Fibroblast of lung (primary cell): ENCODE measurements around the gene CD164. TPM values are rescaled to one million over a fixed set of nuclear protein-coding genes. Genes with fewer than 3 reads are reported as not detected.

Source experiments
- DNase-seq, 2 donors: peaks; one replicate each; pipeline versions ENCODE4 v3.0.0 to v3.0.0-alpha.2; 2010; ENCODE audit warnings: low read depth in 2 of 2
- H2AFZ ChIP-seq: 2 replicates; pipeline ENCODE4 v1.5.1; 2012; ENCODE audit warnings: low read length, control low read depth, inconsistent platforms
- H3K27ac ChIP-seq: 2 replicates; pipeline ENCODE4 v1.5.1; 2011; ENCODE audit warnings: low read length, control low read depth; ENCODE audit not compliant: insufficient read depth
- H3K27me3 ChIP-seq: 2 replicates; pipeline ENCODE4 v1.5.1; 2011; ENCODE audit warnings: mild to moderate bottlenecking, low read length; ENCODE audit not compliant: control insufficient read depth, insufficient read depth
- H3K36me3 ChIP-seq: 2 replicates; pipeline ENCODE4 v1.5.1; 2011; ENCODE audit warnings: low read length; ENCODE audit not compliant: control insufficient read depth, insufficient read depth
- H3K4me1 ChIP-seq: 2 replicates; pipeline ENCODE4 v1.5.1; 2011; ENCODE audit warnings: low read length; ENCODE audit not compliant: control insufficient read depth, insufficient read depth; ENCODE audit errors: extremely low read depth
- H3K4me2 ChIP-seq: 2 replicates; pipeline ENCODE4 v1.5.1; 2011; ENCODE audit warnings: low read length, control low read depth; ENCODE audit not compliant: insufficient read depth; ENCODE audit errors: extremely low read depth
- H3K4me3 ChIP-seq, 4 experiments: fragments of 200-600 bp in 1 of 4; sonication (generic) in 1 of 4; replicated peaks in 1 of 4; 2 replicates each; pipeline ENCODE4 v1.5.1; 2011 to 2016; ENCODE audit warnings: low read length in 4 of 4, low read depth in 3 of 4, mild to moderate bottlenecking in 3 of 4, control low read depth in 2 of 4, inconsistent platforms in 1 of 4, mixed read lengths in 1 of 4; ENCODE audit not compliant: insufficient read depth in 1 of 4; ENCODE audit errors: control extremely low read depth in 1 of 4
- H3K79me2 ChIP-seq: 2 replicates; pipeline ENCODE4 v1.5.1; 2012; ENCODE audit warnings: mild to moderate bottlenecking, low read length, inconsistent platforms; ENCODE audit not compliant: control insufficient read depth, insufficient read depth
- H3K9ac ChIP-seq: 2 replicates; pipeline ENCODE4 v1.5.1; 2011; ENCODE audit warnings: mild to moderate bottlenecking, low read length, control low read depth; ENCODE audit not compliant: insufficient read depth
- H3K9me3 ChIP-seq: 2 replicates; pipeline ENCODE4 v1.5.1; 2012; ENCODE audit warnings: low read depth, low read length; ENCODE audit not compliant: control insufficient read depth, insufficient read depth
- H4K20me1 ChIP-seq: 2 replicates; pipeline ENCODE4 v1.5.1; 2011; ENCODE audit warnings: low read length; ENCODE audit not compliant: control insufficient read depth, insufficient read depth; ENCODE audit errors: extremely low read depth
- CTCF ChIP-seq, 2 donors: IDR thresholded peaks in 1 of 2; conservative IDR thresholded peaks in 1 of 2; 1 replicate in 1 of 2; 2 replicates in 1 of 2; pipeline ENCODE4 v1.5.1; 2011 to 2012; ENCODE audit warnings: low read length in 2 of 2, control low read depth in 1 of 2, inconsistent platforms in 1 of 2, low read depth in 1 of 2, mild to moderate bottlenecking in 1 of 2
- EZH2 ChIP-seq: IDR thresholded peaks from 2 replicates; pipeline ENCODE4 v1.5.1; 2012; ENCODE audit warnings: low read length, control low read depth, mild to moderate bottlenecking; ENCODE audit errors: missing control alignments
- polyA plus RNA-seq, 2 donors: library from polyadenylated mRNA; depleted of rRNA in 1 of 2; stranded (reverse) in 1 of 2; unstranded in 1 of 2; fragments of >200 nt; gene quantifications; 2 replicates each; pipeline ENCODE4 v1.2.1, GENCODE V29; 2011 to 2012; ENCODE audit warnings: missing spikeins in 1 of 2
- total RNA-seq: library from RNA; depleted of rRNA; stranded (reverse); fragments of >200 nt; gene quantifications from 2 replicates; pipeline ENCODE4 v1.2.1, GENCODE V29; 2014

Gene CD164
- total and polyA plus RNA-seq, 2 donors (not counting 1 experiment from before 2014, with no cell fraction given), result 232 to 280 TPM

DNA sequence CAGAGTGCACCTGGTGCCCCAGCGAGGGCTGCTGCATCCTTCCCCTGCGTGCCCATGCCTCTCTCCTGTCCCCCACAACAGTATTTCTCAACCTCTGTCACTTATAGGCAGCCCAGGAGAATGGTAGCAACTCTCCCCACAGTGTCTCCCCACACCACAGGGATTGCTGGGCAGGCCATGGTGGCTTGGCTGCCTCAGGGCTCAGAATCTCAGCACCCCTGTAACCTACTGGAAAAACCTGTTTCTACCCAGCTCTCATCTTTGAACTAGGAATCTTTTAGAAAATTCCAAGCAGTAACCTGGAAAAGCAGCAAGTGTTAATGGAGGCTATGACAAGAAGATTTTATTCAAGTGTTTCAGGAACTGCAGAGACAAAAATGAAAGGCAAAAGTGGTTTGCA lies 38.0 kb downstream of the CD164 start:
- no peak overlapping the region for H3K4me3 ChIP-seq
- no peaks in the 10 kb centered on the region for H3K4me1 ChIP-seq
- no peaks in the 10 kb centered on the region for H3K36me3 ChIP-seq
- TF ChIP-seq CTCF (conservative IDR thresholded peaks at IDR 0.05 in 1 of 2, IDR thresholded peaks at IDR 0.05 in 1 of 2; ENCODE audit: low read depth in 1 of 2, low read length in 2 of 2) (no peak), EZH2 (no peak)
- no peak overlapping the region for H3K9ac ChIP-seq
- no peak overlapping the region for H3K27ac ChIP-seq
- no peaks in the 10 kb centered on the region for H3K79me2 ChIP-seq
- H3K9me3 ChIP-seq, result no peaks in the 10 kb centered on the region
- no peaks in the 10 kb centered on the region for H3K27me3 ChIP-seq
- DNase-seq, result no peak
- H2AFZ ChIP-seq, result no peak overlapping the region
- H4K20me1 ChIP-seq, result no peaks in the 10 kb centered on the region
- no peak overlapping the region for H3K4me2 ChIP-seq

GRCh38 chr6:109343518-109343917 lies 38.7 kb downstream of the CD164 start:
- Histone ChIP-seq H3K9me3 (no peaks in the 10 kb centered on the region), H3K27me3 (no peaks in the 10 kb centered on the region), H3K4me1 (no peaks in the 10 kb centered on the region), H3K36me3 (no peaks in the 10 kb centered on the region), H3K79me2 (no peaks in the 10 kb centered on the region), H3K4me3 (no peak overlapping the region), H4K20me1 (no peaks in the 10 kb centered on the region), H3K9ac (no peak overlapping the region), H3K4me2 (no peak overlapping the region), H2AFZ (no peak overlapping the region), H3K27ac (no peak overlapping the region)
- DNase-seq, result no peak
- TF ChIP-seq EZH2, result no peak
- no peak for TF ChIP-seq CTCF (conservative IDR thresholded peaks at IDR 0.05 in 1 of 2, IDR thresholded peaks at IDR 0.05 in 1 of 2; ENCODE audit: low read depth in 1 of 2, low read length in 2 of 2)

- no peak for DNase-seq
- H3K4me2 ChIP-seq, result no peak overlapping the region
- H4K20me1 ChIP-seq, result no peaks in the 10 kb centered on the region
- no peaks in the 10 kb centered on the region for H3K9me3 ChIP-seq
- no peaks in the 10 kb centered on the region for H3K36me3 ChIP-seq
- no peak overlapping the region for H3K9ac ChIP-seq
- no peaks in the 10 kb centered on the region for H3K4me1 ChIP-seq
- H3K4me3 ChIP-seq, result no peak overlapping the region
- no peak for TF ChIP-seq CTCF (conservative IDR thresholded peaks at IDR 0.05 in 1 of 2, IDR thresholded peaks at IDR 0.05 in 1 of 2; ENCODE audit: low read depth in 1 of 2, low read length in 2 of 2)
- no peaks in the 10 kb centered on the region for H3K27me3 ChIP-seq
- H3K79me2 ChIP-seq, result no peaks in the 10 kb centered on the region
- H2AFZ ChIP-seq, result no peak overlapping the region
- H3K27ac ChIP-seq, result no peak overlapping the region
Observed at GRCh38 chr6:109342911-109343310, 39.4 kb downstream of the CD164 start.
